GM12891 (cell line): Measurements from ENCODE around the gene ABCA13.

Experiments
- DNase-seq: peaks from one replicate; pipeline ENCODE4 v3.0.0; 2011; ENCODE audit warnings: low spot score; ENCODE audit not compliant: insufficient read length
- FAIRE-seq: peaks from 2 replicates; lab custom pipeline; 2011; peaks lifted over from hg19 to GRCh38; lab: Jason Lieb, UNC
- PAX5 ChIP-seq: IDR thresholded peaks from 2 replicates; pipeline ENCODE4 v1.6.1; 2011; ENCODE audit warnings: low read length, moderate library complexity, mild to moderate bottlenecking; ENCODE audit not compliant: insufficient read depth, severe bottlenecking
- POLR2A ChIP-seq: IDR thresholded peaks from 2 replicates; pipeline ENCODE4 v1.6.1; 2011; ENCODE audit warnings: low read depth, low read length, control low read depth
- POLR2AphosphoS5 ChIP-seq: IDR thresholded peaks from 2 replicates; pipeline ENCODE4 v1.6.1; 2011; ENCODE audit warnings: low read depth, low read length, control low read depth
- POU2F2 ChIP-seq: IDR thresholded peaks from 2 replicates; pipeline ENCODE4 v1.6.1; 2011; ENCODE audit warnings: low read depth, mild to moderate bottlenecking, control low read depth, low read length, moderate library complexity
- SPI1 ChIP-seq: IDR thresholded peaks from 2 replicates; pipeline ENCODE4 v1.6.1; 2011; ENCODE audit warnings: low read depth, low read length, control low read depth
- TAF1 ChIP-seq: IDR thresholded peaks from 2 replicates; pipeline ENCODE4 v1.6.1; 2011; ENCODE audit warnings: low read depth, low read length, control low read depth

The ABCA13 gene

GRCh38 chr7:48150086-48150485, 21.2 kb upstream of the ABCA13 start:
- TF ChIP-seq POU2F2 = no peak
- TF ChIP-seq SPI1 = no peak
- TF ChIP-seq POLR2A = no peak
- no peak for TF ChIP-seq POLR2AphosphoS5
- no peak for TF ChIP-seq TAF1
- no peak for TF ChIP-seq PAX5
- FAIRE-seq (no peak), DNase-seq (no peak)

DNA sequence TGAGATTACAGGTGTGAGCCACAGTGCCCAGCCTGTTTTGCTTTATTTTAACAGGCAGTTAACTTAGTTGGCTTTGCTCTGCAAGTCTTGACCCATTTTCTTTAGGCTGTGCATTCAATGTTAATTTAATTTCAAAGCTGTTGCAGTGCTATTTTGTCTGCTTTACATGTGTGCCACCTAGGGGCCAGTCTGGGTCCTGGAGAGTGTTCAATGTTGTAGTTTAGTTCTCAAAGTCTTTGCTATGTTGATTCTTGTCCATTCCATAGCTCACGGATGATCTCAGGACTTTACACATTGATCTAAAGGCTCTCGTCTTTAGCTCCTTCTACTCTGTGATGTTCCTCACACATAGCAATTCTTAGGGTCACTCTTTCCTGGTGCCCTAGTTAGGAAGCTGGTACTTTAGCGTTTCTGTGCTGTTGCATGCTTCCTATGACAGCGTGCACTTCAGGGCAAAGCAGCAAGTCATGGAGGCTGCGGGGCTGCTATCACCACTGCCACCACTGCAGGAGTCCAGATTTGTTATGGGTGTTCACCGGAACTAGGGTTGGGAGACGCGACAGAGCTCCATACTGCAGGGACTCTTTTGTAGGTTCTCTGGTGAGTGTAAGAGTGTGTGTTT, 16.4 kb upstream of the ABCA13 start:
- no peak for FAIRE-seq
- no peak for TF ChIP-seq PAX5
- TF ChIP-seq SPI1 = no peak
- TF ChIP-seq POLR2AphosphoS5 = no peak
- no peak for TF ChIP-seq POLR2A
- TF ChIP-seq POU2F2 = no peak
- no peak for TF ChIP-seq TAF1
- no peak for DNase-seq

- FAIRE-seq = no peak
- TF ChIP-seq POU2F2 (no peak), POLR2A (no peak), SPI1 (no peak)
Observed at GRCh38 chr7:48158404-48158803, 12.9 kb upstream of the ABCA13 start.

DNA sequence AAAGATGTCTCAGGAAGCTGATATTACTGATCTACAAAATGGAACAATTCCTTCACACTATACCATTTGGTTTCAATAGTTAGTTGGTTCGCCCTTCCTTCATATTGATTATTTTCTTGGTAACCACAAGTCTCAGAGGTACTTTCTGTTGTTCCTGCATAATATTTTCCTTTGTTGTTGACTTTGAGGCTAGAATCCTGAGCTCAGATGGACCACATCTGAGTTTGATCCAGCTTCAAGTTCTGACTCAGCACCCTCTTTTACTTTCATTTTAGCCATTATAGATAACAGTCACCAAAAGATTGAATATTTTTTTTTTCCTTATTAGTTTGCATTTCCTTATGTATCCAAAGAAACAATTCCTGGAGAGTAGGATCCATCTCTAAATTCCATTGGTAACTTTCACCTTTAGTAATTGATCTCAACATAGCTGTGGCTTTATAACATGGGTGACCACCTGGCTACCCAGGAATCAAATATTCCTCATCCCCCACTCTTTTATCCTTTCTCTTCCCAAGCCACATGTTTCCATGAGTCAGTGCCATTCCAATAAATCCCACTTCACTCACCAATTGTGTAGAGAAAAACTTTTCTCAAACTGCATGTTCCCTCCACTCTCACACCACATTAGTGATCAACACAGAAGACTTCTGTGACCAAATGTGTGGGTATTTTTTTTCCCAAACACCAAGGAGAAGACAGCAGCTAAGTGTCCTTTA, 9.7 kb upstream of the ABCA13 start:
- TF ChIP-seq POLR2A = no peak
- TF ChIP-seq PAX5 = no peak
- no peak for TF ChIP-seq POU2F2
- no peak for TF ChIP-seq SPI1
- TF ChIP-seq TAF1 = no peak
- TF ChIP-seq POLR2AphosphoS5 = no peak
- peak; percentile 35 for FAIRE-seq
- DNase-seq = no peak

More at GRCh38 chr7:48158404-48158803, 12.9 kb upstream of the ABCA13 start:
- DNase-seq = no peak

DNA sequence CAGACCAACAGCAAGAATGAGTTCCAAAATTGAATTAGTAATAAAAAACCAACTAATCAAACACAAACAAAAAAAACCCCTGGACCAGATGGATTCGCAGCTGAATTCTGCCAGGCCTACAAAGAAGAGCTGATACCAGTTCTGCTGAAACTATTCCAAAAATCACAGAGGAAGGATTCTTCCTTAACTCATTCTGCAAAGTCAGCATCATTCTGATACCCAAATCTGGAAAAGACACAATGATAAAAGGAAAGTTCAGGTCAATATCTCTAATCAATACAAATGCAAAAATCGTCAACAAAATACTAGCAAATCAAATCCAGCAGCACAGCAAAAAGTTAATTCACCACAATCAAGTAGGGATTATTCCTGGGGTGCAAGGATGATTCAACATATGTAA, 6.1 kb upstream of the ABCA13 start:
- FAIRE-seq (no peak), DNase-seq (no peak)
- TF ChIP-seq TAF1 = no peak
- no peak for TF ChIP-seq SPI1
- no peak for TF ChIP-seq POLR2A
- no peak for TF ChIP-seq PAX5
- no peak for TF ChIP-seq POLR2AphosphoS5
- no peak for TF ChIP-seq POU2F2

- DNase-seq (no peak), FAIRE-seq (no peak)
- no peak for TF ChIP-seq POU2F2
- TF ChIP-seq POLR2AphosphoS5 = no peak
- TF ChIP-seq POLR2A = no peak
- no peak for TF ChIP-seq TAF1
- no peak for TF ChIP-seq SPI1
- TF ChIP-seq PAX5 = no peak
Observed at GRCh38 chr7:48168159-48168558, 3.1 kb upstream of the ABCA13 start.

DNA sequence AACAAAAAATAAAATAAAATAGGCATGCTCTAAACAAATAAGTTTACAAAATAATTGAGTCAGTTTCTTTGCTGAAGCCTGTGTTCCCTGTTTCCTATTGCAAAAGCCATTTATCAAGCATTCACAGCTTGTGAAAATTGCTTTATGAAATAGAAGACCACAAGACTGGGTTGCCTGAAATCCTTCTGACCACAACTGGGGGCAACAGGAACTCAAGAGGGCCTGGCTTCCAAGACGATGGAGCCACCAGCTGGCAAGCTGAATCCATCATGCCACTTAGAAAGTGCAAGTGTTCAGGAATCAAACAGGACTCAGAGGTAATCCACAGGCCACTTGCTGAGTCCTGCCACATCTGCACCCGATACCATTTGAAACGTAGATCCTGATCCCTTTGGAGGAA, 752 bp upstream of the ABCA13 start:
- no peak for FAIRE-seq
- TF ChIP-seq TAF1 (no peak), POLR2AphosphoS5 (no peak), POLR2A (no peak), SPI1 (no peak), POU2F2 (no peak), PAX5 (no peak)
- no peak for DNase-seq

DNA sequence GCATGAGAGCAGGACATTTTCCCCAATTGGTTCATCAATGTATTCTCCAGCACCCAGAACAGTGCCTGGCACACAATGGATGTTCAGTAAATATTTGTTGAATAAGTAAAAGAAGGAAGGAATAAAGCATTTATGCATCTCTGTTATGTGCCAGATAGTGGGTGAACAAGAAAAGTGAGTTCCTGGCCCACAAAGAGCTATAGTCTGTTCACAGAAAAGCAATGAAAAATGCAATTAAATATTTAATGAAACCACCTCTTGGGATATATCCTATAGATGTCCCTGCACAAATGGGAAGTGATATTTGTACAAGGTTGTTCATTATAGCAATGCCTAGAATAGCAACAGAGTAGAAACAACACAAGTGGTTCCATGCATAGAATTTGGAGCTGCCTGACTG, 2.1 kb downstream of the ABCA13 start:
- no peak for FAIRE-seq
- no peak for DNase-seq
- TF ChIP-seq POLR2A = no peak
- no peak for TF ChIP-seq PAX5
- TF ChIP-seq POU2F2 = no peak
- TF ChIP-seq SPI1 = no peak
- no peak for TF ChIP-seq POLR2AphosphoS5

- no peak for FAIRE-seq
Observed at GRCh38 chr7:48173756-48174382, 2.6 kb downstream of the ABCA13 start.

GRCh38 chr7:48175019-48175418, 3.8 kb downstream of the ABCA13 start:
- FAIRE-seq = no peak
- TF ChIP-seq POU2F2 (no peak), TAF1 (no peak), POLR2A (no peak), POLR2AphosphoS5 (no peak), PAX5 (no peak), SPI1 (no peak)

More at GRCh38 chr7:48173756-48174382, 2.6 kb downstream of the ABCA13 start:
- TF ChIP-seq PAX5 (no peak), POU2F2 (no peak), POLR2A (no peak), SPI1 (no peak), POLR2AphosphoS5 (no peak), TAF1 (no peak)
- no peak for DNase-seq

More at GRCh38 chr7:48175019-48175418, 3.8 kb downstream of the ABCA13 start:
- DNase-seq = no peak
